Cardiac muscle cell (in vitro differentiated cells and primary cell): ENCODE data around the gene TAS2R60. TPM values are rescaled to one million over a fixed set of nuclear protein-coding genes. Genes with fewer than 3 reads are reported as not detected.

Experiments used
- DNase-seq, 2 donors: peaks; one replicate each; pipeline versions ENCODE4 v3.0.0 to v3.0.0-alpha.2; 2010 to 2017; ENCODE audit warnings: low read depth in 1 of 2, low spot score in 1 of 2
- H3K27ac ChIP-seq: fragments of 200-600 bp; sonication (generic); 2 replicates; pipeline ENCODE4 v1.5.1; 2016
- H3K27me3 ChIP-seq: fragments of 200-600 bp; sonication (generic); 2 replicates; pipeline ENCODE4 v1.6.0; 2016; ENCODE audit warnings: control low read depth
- H3K36me3 ChIP-seq: fragments of 200-600 bp; sonication (generic); 2 replicates; pipeline ENCODE4 v1.5.1; 2016; ENCODE audit warnings: control low read depth
- H3K4me1 ChIP-seq: fragments of 200-600 bp; sonication (generic); 2 replicates; pipeline ENCODE4 v1.8.1; 2017; ENCODE audit warnings: low read depth, mild to moderate bottlenecking, mixed run types
- H3K4me3 ChIP-seq: fragments of 200-600 bp; sonication (generic); 2 replicates; pipeline ENCODE4 v1.5.1; 2016; ENCODE audit warnings: mild to moderate bottlenecking
- H3K9me3 ChIP-seq: fragments of 200-600 bp; sonication (generic); 2 replicates; pipeline ENCODE4 v1.5.1; 2017; ENCODE audit warnings: low read depth, mild to moderate bottlenecking, control low read depth
- polyA plus RNA-seq: library from polyadenylated mRNA; unstranded; fragments of >200 nt; fragmentation: Nextera tagmentation; extraction: Ambion mirVana; gene quantifications from 2 replicates; pipeline ENCODE4 v1.2.1, GENCODE V29; 2016
- total RNA-seq: library from RNA; depleted of rRNA; stranded (reverse); fragments of >200 nt; gene quantifications from 2 replicates; pipeline ENCODE4 v1.2.3, GENCODE V29; 2016
- TF ChIP-seq, protein P1 (sequence below): IDR thresholded peaks from 2 replicates; pipeline ENCODE4 v1.5.1; 2012; ENCODE audit warnings: low read depth, mild to moderate bottlenecking, low read length

TAS2R60 gene
- total and polyA plus RNA-seq, 2 experiments from 2014 or later: not detected

DNA sequence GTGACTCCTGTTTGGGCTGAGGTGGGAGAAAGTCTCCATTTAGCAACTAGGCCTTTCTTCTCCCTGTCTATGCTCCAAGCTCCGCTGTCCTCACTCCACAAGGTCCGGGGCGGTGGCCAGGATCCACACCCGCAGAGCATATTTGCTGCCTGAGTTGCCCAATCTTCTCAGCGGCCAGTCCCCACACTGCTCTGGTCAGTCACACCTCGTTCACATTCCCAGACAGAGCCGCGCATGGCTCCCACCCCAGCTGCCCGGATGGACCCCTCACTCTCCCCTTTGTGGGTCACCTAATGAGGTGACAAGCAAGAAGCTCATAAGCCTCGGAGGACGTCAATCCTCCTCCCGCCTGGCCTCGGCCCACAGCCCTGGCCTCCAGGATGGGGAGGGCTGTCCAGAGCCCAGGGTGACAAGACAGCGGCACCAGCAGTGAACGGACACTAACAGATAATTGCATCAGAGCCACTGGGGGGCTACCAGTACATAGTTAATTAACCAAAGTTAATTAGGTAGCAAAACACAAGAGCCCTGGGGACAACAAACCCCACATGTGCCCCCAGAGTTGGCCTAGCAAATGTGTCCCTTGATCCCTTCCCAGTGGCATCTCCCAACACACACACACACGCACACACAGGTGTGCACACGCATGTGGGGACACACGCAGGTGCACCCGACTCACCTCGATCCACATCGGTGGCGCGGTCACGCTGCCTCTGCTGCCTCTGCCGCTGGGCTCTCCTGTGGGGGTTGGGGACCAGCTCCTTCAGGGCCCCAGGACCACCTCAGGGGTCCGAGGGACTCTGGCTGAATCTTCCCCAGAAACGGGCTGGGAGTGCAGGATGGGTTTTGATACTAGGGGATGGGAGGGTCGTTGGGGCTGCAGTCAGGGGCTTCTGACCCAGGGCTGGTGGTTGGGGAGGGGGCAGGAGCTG, 46.4 kb upstream of the TAS2R60 start:
- TF ChIP-seq, protein P1, sequence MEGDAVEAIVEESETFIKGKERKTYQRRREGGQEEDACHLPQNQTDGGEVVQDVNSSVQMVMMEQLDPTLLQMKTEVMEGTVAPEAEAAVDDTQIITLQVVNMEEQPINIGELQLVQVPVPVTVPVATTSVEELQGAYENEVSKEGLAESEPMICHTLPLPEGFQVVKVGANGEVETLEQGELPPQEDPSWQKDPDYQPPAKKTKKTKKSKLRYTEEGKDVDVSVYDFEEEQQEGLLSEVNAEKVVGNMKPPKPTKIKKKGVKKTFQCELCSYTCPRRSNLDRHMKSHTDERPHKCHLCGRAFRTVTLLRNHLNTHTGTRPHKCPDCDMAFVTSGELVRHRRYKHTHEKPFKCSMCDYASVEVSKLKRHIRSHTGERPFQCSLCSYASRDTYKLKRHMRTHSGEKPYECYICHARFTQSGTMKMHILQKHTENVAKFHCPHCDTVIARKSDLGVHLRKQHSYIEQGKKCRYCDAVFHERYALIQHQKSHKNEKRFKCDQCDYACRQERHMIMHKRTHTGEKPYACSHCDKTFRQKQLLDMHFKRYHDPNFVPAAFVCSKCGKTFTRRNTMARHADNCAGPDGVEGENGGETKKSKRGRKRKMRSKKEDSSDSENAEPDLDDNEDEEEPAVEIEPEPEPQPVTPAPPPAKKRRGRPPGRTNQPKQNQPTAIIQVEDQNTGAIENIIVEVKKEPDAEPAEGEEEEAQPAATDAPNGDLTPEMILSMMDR: no peak
- DNase-seq: no peak
- no peak overlapping the region for H3K4me3 ChIP-seq

DNA sequence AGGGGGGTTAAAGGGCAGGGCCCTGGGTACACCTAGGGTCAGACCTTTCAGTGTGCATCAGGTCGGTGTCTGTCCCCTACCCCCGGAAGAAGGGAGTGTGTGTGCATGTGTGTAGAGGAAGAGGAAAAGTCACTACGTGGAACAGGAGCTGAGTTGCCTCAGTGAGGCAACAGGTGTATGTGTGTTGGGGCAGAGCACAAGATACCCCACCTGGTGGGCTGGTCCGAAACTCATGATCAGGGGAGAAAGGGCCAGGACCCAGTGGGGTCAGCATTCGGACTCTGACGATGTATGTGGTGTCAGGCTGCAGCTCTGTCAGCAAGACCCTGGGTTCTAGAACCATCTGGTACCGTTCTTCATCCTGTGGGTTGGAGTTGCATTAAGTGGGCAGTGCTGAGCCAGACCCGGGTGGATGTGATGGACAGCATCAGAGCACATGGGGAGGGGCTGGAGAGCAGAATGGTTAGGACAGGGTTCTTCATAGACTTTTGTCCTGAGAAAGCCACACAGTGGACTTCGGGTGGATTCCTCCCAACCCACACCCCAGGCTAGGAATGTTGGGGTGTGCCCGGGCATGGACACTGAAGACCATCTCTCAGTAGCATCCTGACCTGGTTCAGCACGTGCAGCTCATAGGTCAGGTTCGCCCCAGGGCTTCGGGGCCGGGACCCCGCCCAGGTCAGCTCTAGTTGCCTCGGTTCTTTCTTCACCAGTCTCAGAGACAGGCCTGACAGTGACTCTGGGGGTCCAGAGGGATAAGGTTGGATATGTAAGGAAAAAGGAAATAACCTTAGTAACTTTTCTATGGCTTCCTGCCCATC, 45.3 kb upstream of the TAS2R60 start:
- H3K4me3 ChIP-seq: no peak overlapping the region
- DNase-seq: no peak
- no peaks in the 10 kb centered on the region for H3K27me3 ChIP-seq
- no peak overlapping the region for H3K27ac ChIP-seq
- TF ChIP-seq, protein P1: no peak
- no peaks in the 10 kb centered on the region for H3K4me1 ChIP-seq
- H3K9me3 ChIP-seq: no peaks in the 10 kb centered on the region
- no peaks in the 10 kb centered on the region for H3K36me3 ChIP-seq

More for the DNA sequence above, 46.4 kb upstream of the TAS2R60 start:
- no peaks in the 10 kb centered on the region for H3K27me3 ChIP-seq
- no peaks in the 10 kb centered on the region for H3K36me3 ChIP-seq
- no peak overlapping the region for H3K27ac ChIP-seq
- no peaks in the 10 kb centered on the region for H3K4me1 ChIP-seq
- no peaks in the 10 kb centered on the region for H3K9me3 ChIP-seq

DNA sequence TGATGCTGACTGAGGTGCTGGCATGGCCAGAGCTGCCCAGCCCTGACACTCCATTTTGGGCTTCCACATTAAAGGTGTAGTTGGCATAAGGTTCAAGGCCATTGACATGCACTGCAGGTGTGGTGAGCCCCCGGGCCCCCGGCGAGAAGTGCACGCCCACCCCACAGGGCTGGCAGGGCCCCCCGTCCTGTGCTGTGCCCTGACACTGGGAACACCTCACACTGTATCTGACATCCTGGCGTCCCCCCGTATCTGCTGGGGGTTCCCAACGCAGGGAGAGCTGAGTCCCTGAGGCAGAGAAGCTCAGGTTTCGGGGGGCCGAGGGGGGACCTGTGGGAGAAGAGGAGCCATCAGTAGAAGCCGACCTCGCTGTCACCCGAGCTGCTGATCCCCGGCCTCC, 44.6 kb upstream of the TAS2R60 start:
- H3K4me3 ChIP-seq: no peak overlapping the region
- DNase-seq: no peak
- H3K27ac ChIP-seq: no peak overlapping the region
- H3K4me1 ChIP-seq: no peaks in the 10 kb centered on the region
- H3K36me3 ChIP-seq: no peaks in the 10 kb centered on the region
- TF ChIP-seq, protein P1: no peak
- no peaks in the 10 kb centered on the region for H3K9me3 ChIP-seq
- no peaks in the 10 kb centered on the region for H3K27me3 ChIP-seq

DNA sequence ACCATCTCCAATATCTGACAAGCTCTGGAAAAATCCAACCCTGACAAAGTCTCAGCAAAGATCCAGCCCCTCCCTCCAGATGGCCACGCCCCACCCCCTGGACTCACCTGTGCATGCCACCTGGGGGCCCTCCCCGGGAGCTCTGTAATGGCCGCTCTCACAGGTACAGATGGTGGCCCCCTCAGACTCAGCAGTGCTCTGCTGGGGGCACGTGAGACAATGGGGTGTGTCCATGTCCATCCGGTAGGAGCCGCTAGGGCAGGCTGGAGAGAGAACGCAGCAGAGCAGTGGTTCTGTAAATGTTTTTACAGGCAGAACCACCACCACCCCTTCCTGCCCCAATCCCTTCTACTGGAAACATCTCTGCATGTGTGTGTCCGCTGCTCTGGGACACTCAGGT, 44.1 kb upstream of the TAS2R60 start:
- DNase-seq: no peak
- Histone ChIP-seq H3K27ac (no peak overlapping the region), H3K36me3 (no peaks in the 10 kb centered on the region), H3K4me1 (no peaks in the 10 kb centered on the region), H3K4me3 (no peak overlapping the region), H3K9me3 (no peaks in the 10 kb centered on the region), H3K27me3 (no peaks in the 10 kb centered on the region)
- TF ChIP-seq, protein P1: no peak

DNA sequence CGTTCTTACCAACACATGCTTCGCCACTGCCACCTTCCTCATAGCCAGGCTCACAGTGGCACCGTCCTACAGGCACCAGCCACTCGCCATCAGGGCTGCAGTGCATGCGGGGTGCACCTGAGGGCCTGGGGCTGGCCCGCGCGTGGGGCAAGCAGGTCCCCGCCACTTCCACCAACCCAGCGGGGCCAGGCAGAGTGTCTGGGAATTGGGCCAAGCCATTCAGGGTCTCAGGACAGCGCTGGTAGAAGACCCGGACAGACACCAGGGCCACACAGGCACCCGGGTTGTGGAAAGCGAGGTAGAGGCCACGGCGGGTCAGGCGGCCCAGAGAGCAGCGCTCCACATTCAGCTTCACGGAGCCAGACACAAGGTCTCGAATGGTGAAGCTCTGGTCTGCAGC, 43.6 kb upstream of the TAS2R60 start:
- no peaks in the 10 kb centered on the region for H3K4me1 ChIP-seq
- no peaks in the 10 kb centered on the region for H3K27me3 ChIP-seq
- H3K9me3 ChIP-seq: no peaks in the 10 kb centered on the region
- TF ChIP-seq, protein P1: no peak
- H3K27ac ChIP-seq: no peak overlapping the region
- no peak overlapping the region for H3K4me3 ChIP-seq
- no peak for DNase-seq
- H3K36me3 ChIP-seq: no peaks in the 10 kb centered on the region
